ENCODE data around the gene OPRD1.
A peak's percentile ranks its signal among the peaks of the same experiment; 100 is the strongest.
"Not testable (repeated sequence)": the region's sequence is repeated elsewhere in the genome, so short reads cannot be mapped to it uniquely, and the experiment has no call there.

OPRD1 gene

DNA sequence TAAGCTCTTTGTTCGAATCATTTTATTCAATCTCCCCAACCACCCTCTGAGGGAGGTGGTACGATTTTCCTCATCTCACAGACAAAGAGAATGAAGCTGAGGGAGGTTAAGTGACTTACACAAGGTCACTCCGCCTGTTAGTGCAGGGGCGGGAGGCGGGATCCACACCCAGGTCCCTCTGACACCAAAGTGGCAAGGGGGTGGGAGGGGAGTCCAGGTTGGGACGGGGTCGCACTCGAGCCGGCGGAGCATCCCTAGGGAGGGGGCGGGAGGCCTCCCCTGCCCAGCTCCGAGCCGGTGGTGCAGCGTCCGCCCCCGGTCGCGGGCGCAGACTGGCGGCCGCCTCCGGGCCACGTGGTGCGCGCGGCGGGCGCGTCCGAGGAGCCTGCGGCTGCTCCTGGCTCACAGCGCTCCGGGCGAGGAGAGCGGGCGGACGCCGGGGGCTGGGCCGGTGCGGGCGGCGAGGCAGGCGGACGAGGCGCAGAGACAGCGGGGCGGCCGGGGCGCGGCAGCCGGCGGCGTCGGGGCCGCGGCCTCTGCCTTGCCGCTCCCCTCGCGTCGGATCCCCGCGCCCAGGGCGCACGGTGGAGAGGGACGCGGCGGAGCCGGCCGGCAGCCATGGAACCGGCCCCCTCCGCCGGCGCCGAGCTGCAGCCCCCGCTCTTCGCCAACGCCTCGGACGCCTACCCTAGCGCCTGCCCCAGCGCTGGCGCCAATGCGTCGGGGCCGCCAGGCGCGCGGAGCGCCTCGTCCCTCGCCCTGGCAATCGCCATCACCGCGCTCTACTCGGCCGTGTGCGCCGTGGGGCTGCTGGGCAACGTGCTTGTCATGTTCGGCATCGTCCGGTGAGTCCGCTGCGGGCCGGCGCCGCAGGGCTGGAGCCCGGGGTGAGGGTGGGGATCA lies at the start of gene OPRD1:
OPRD1 (plus strand) TSS at position 405 of the 903 bp plus-strand sequence; CDS start at position 619, 214 bp downstream.
- POLR2A ChIA-PET = no interaction called here
- DNase-seq (ENCODE audit: low read depth, low spot score) = no peak
- TF ChIP-seq, protein P1, sequence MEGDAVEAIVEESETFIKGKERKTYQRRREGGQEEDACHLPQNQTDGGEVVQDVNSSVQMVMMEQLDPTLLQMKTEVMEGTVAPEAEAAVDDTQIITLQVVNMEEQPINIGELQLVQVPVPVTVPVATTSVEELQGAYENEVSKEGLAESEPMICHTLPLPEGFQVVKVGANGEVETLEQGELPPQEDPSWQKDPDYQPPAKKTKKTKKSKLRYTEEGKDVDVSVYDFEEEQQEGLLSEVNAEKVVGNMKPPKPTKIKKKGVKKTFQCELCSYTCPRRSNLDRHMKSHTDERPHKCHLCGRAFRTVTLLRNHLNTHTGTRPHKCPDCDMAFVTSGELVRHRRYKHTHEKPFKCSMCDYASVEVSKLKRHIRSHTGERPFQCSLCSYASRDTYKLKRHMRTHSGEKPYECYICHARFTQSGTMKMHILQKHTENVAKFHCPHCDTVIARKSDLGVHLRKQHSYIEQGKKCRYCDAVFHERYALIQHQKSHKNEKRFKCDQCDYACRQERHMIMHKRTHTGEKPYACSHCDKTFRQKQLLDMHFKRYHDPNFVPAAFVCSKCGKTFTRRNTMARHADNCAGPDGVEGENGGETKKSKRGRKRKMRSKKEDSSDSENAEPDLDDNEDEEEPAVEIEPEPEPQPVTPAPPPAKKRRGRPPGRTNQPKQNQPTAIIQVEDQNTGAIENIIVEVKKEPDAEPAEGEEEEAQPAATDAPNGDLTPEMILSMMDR (IDR thresholded peaks at IDR 0.05; ENCODE audit: insufficient read depth, low read length, missing control alignments) = no peak
- H3K4me3 ChIP-seq (ENCODE audit: low read depth, low read length) = no peak within 1 kb of the TSS
- CTCF ChIA-PET = no interaction called here

DNA sequence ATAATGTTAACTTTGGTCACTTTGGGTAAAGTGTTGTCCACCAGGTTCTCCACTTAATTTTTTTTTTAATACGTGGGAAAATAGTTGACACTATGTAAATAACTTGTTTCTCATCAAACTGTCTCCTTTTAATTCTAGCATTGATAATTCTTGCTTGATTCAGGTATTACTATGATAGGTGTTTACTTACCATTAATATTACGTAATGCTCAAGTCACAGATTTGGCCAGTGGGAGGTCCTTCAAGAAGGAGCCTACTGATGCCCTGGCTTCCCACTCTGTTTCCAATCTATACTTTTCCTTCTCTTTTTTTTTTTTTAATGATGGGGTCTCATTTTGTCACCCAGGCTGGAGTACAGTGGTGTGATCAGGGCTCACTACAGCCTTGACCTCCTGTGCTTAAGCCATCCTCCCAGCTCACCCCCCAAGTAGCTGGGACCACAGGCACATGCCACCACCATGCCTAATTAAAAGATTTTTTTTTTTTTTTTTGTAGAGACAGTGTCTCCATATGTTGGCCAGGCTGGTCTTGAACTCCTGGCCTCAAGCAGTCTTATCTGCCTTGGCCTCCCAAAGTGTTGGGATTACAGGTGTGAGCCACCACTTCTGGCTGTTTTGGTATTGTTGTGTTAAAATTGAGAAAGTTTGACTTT lies 45.3 kb upstream of the OPRD1 start:
- TF ChIP-seq, protein P1 (IDR thresholded peaks at IDR 0.05; ENCODE audit: insufficient read depth, low read length, missing control alignments) = no peak
- H3K4me3 ChIP-seq (ENCODE audit: low read depth, low read length) = no peak overlapping the region
- no peak for DNase-seq (ENCODE audit: low read depth, low spot score)
- ChIA-PET CTCF (no interaction called here), POLR2A (interaction anchor here (0.7 kb wide), 1 partner anchor 9 kb away, joined by 3 read pairs; no protein-coding TSS in a partner anchor)

GRCh38 chr1:28770601-28771165 lies 41.3 kb upstream of the OPRD1 start:
- TF ChIP-seq, protein P1 (IDR thresholded peaks at IDR 0.05; ENCODE audit: insufficient read depth, low read length, missing control alignments) = no peak
- ChIA-PET POLR2A (interaction anchor here (0.6 to 0.7 kb wide), 2 partner anchors 21 to 207 kb away, joined by 3 to 6 read pairs; no protein-coding TSS in a partner anchor), CTCF (interaction anchor here (0.7 to 7.5 kb wide), 3 partner anchors 14 to 169 kb away, joined by 4 to 84 read pairs (median 4); no protein-coding TSS in a partner anchor)
- DNase-seq (ENCODE audit: low read depth, low spot score) = no peak
- no peak overlapping the region for H3K4me3 ChIP-seq (ENCODE audit: low read depth, low read length)

- DNase-seq (ENCODE audit: low read depth, low spot score); POLR2A ChIA-PET; H3K4me3 ChIP-seq (ENCODE audit: low read depth, low read length): not testable (repeated sequence)
- CTCF ChIA-PET = interaction anchor here (1.8 to 7.5 kb wide), 3 partner anchors 13 to 106 kb away, joined by 8 to 84 read pairs (median 52); no protein-coding TSS in a partner anchor
Measured at GRCh38 chr1:28771921-28772320, 40.0 kb upstream of the OPRD1 start.

DNA sequence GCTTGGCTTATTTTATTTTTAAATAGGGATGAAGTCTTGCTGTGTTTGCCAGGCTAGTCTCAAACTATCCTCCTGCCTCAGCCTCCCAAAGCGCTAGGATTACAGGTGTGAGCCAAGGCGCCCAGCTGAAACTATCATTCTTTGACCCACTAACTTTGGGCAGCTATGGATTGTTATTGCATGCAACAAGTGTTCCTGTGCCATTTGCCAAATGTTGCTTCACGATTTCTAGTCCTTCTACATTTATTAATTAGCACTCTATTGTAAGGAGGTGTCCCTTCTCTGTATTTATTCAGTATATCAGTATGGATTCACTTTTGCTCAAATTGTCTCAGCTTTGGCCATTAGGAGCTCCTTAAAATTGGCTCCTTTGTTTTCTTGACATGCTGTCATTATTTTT lies 38.9 kb upstream of the OPRD1 start:
- TF ChIP-seq, protein P1 (IDR thresholded peaks at IDR 0.05; ENCODE audit: insufficient read depth, low read length, missing control alignments) = no peak
- ChIA-PET POLR2A (no interaction called here), CTCF (interaction anchor here (1.8 to 7.5 kb wide), 3 partner anchors 12 to 104 kb away, joined by 8 to 84 read pairs (median 52); no protein-coding TSS in a partner anchor)
- DNase-seq (ENCODE audit: low read depth, low spot score) = no peak
- H3K4me3 ChIP-seq (ENCODE audit: low read depth, low read length) = no peak overlapping the region

DNA sequence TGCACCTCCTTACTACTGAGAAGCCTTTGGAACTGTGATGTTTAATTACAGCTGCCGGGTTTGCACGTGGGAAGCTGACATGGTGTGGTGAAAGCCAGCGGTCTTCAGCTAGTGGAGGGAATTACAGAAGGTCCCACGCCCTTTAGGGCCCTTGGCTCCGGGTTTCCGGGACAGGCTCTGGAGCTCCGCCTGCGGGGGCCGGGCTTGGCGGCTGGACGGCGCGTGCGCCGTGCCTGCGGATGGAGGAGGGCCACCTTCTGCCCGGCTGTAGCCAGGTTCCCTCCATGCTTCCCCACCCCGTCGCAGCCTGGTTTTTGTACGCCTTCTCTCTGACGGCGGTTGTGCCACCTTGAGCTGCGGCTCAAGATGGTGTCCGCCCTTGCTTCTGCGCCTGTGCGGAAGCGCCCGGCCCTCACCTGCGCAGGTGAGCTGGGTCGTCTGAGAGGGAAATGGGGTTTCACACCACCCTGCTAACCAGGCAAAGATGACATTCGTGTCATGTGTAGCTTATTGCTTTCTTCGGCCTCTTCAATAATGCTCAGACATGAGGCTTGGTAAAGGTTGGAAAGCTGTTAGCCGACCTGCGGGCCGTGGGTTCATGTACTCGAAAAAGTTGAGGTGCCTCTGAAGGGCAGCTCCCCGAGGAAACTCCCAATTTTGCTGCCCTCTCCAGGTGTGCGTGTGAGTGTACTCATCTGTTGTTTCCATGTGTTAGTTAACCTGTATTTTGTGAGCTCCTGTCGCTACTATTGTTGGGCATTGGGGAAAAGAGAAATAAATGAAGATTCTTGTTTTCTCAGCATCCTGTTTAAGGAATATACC lies 36.6 kb upstream of the OPRD1 start:
- ChIA-PET POLR2A (interaction anchor here (0.7 to 1.5 kb wide), 4 partner anchors 9 to 39 kb away, joined by 3 to 4 read pairs (median 3); partner anchors contain the start of gene YTHDF2), CTCF (interaction anchor here (0.7 to 7.5 kb wide), 10 partner anchors 10 to 427 kb away, joined by 3 to 84 read pairs (median 4); partner anchors contain the start of gene YTHDF2)
- peak overlapping the region; percentile 16 for H3K4me3 ChIP-seq (ENCODE audit: low read depth, low read length)
- no peak for DNase-seq (ENCODE audit: low read depth, low spot score)
- TF ChIP-seq, protein P1 (IDR thresholded peaks at IDR 0.05; ENCODE audit: insufficient read depth, low read length, missing control alignments) = no peak
